Ascending aorta (tissue), 2 donors: Measurements from ENCODE around the gene PACC1. TPM values are rescaled to one million over a fixed set of nuclear protein-coding genes. Genes with fewer than 3 reads are reported as not detected.
A peak's percentile ranks its signal among the peaks of the same experiment; 100 is the strongest.

Experiments
- DNase-seq, 2 donors: peaks; one replicate each; pipeline ENCODE4 v3.0.0-alpha.2; 2019; ENCODE audit warnings: low spot score in 2 of 2
- H3K27ac ChIP-seq, 2 donors: fragments of 200-600 bp; sonication (generic); one replicate each; pipeline ENCODE4 v1.5.1; 2016 to 2017; ENCODE audit warnings: mild to moderate bottlenecking in 1 of 2
- H3K27me3 ChIP-seq: fragments of 200-600 bp; sonication (generic); one replicate; pipeline ENCODE4 v1.5.1; 2017
- H3K36me3 ChIP-seq, 2 donors: fragments of 200-600 bp; sonication (generic); one replicate each; pipeline ENCODE4 v1.5.1; 2016
- H3K4me1 ChIP-seq, 2 donors: fragments of 200-600 bp; sonication (generic); one replicate each; pipeline ENCODE4 v1.5.1; 2016 to 2017; ENCODE audit warnings: mild to moderate bottlenecking in 1 of 2
- H3K4me3 ChIP-seq, 2 donors: fragments of 200-600 bp; sonication (generic); one replicate each; pipeline ENCODE4 v1.5.1; 2016 to 2017; ENCODE audit warnings: mild to moderate bottlenecking in 1 of 2
- H3K9me3 ChIP-seq, 2 donors: fragments of 200-600 bp; sonication (generic); one replicate each; pipeline ENCODE4 v1.5.1; 2016
- CTCF ChIP-seq, 3 experiments: fragments of 200-600 bp in 2 of 3; fragments of 450-650 bp in 1 of 3; sonication (generic) in 2 of 3; IDR thresholded peaks; one replicate each; pipeline ENCODE4 v1.5.1; 2016 to 2019; ENCODE audit warnings: antibody characterized with exemption in 3 of 3, mild to moderate bottlenecking in 1 of 3, moderate library complexity in 1 of 3
- intact Hi-C: fragments of 100-400 bp; cut with DNase I; formaldehyde crosslinking; loops from one replicate; pipeline ENCODE4 v1.15.1; 2023
- total RNA-seq: library from RNA; depleted of rRNA; stranded (reverse); fragments of >200 nt; gene quantifications from one replicate; pipeline ENCODE4 v1.1.0, GENCODE V29; 2016

The PACC1 gene
- total RNA-seq, 1 donor from 2014 or later, result 0.85 TPM

GRCh38 chr1:212458817-212459216 is 44.1 kb upstream of the PACC1 start:
- Histone ChIP-seq H3K27me3 (no peaks in the 10 kb centered on the region), H3K4me1 (peaks cover 4 to 7% of the 10 kb centered on the region in 2 donors), H3K27ac (no peak overlapping the region), H3K36me3 (no peaks in the 10 kb centered on the region), H3K4me3 (no peak overlapping the region), H3K9me3 (no peaks in the 10 kb centered on the region)
- no peak for DNase-seq
- TF ChIP-seq CTCF (IDR thresholded peaks at IDR 0.05), result no peak
- intact Hi-C loops, result loop anchor here (10.0 kb wide), 3 partner anchors 396 to 624 kb away; partner anchors contain the start of genes ANGEL2, FLVCR1 and LPGAT1

GRCh38 chr1:212457740-212458338 is 43.2 kb upstream of the PACC1 start:
- Histone ChIP-seq H3K27me3 (no peaks in the 10 kb centered on the region), H3K36me3 (no peaks in the 10 kb centered on the region), H3K9me3 (no peaks in the 10 kb centered on the region), H3K27ac (no peak overlapping the region), H3K4me1 (peaks cover 9 to 16% of the 10 kb centered on the region in 2 donors), H3K4me3 (no peak overlapping the region)
- peak; percentile 19 to 48 (median 31) for TF ChIP-seq CTCF (IDR thresholded peaks at IDR 0.05)
- intact Hi-C loops, result loop anchor here (2.0 to 10.0 kb wide), 5 partner anchors 89 to 623 kb away; partner anchors contain the start of genes ANGEL2, FLVCR1 and LPGAT1
- no peak for DNase-seq

GRCh38 chr1:212455803-212456528 is 41.3 kb upstream of the PACC1 start:
- peak overlapping the region; percentile 43 to 78 for H3K27ac ChIP-seq
- H3K27me3 ChIP-seq, result no peaks in the 10 kb centered on the region
- peak; percentile 94 to 98 (median 94) for TF ChIP-seq CTCF (IDR thresholded peaks at IDR 0.05)
- intact Hi-C loops, result loop anchor here (1.0 to 10.0 kb wide), 6 partner anchors 87 to 621 kb away; partner anchors contain the start of genes ANGEL2, FLVCR1 and LPGAT1
- H3K36me3 ChIP-seq, result no peaks in the 10 kb centered on the region
- peak; percentile 55 to 96 for DNase-seq
- no peaks in the 10 kb centered on the region for H3K9me3 ChIP-seq
- peaks cover 13 to 24% of the 10 kb centered on the region in 2 donors for H3K4me1 ChIP-seq
- H3K4me3 ChIP-seq, result peak overlapping the region in 1 of 2 donors; percentile 31

GRCh38 chr1:212455401-212455800 is 40.7 kb upstream of the PACC1 start:
- intact Hi-C loops, result loop anchor here (10.0 kb wide), 3 partner anchors 399 to 621 kb away; partner anchors contain the start of genes ANGEL2, FLVCR1 and LPGAT1
- no peaks in the 10 kb centered on the region for H3K27me3 ChIP-seq
- no peaks in the 10 kb centered on the region for H3K36me3 ChIP-seq
- H3K4me1 ChIP-seq, result peaks cover 15 to 24% of the 10 kb centered on the region in 2 donors
- no peak for TF ChIP-seq CTCF (IDR thresholded peaks at IDR 0.05)
- no peak overlapping the region for H3K4me3 ChIP-seq
- DNase-seq, result no peak
- H3K27ac ChIP-seq, result no peak overlapping the region
- no peaks in the 10 kb centered on the region for H3K9me3 ChIP-seq

GRCh38 chr1:212454741-212455140 is 40.1 kb upstream of the PACC1 start:
- Histone ChIP-seq H3K4me3 (no peak overlapping the region), H3K9me3 (no peaks in the 10 kb centered on the region), H3K36me3 (no peaks in the 10 kb centered on the region), H3K27me3 (no peaks in the 10 kb centered on the region), H3K4me1 (peaks cover 19 to 24% of the 10 kb centered on the region in 2 donors), H3K27ac (peak overlapping the region in 1 of 2 donors; percentile 26)
- intact Hi-C loops, result loop anchor here (5.0 to 10.0 kb wide), 4 partner anchors 152 to 620 kb away; partner anchors contain the start of genes ANGEL2, FLVCR1 and LPGAT1
- DNase-seq, result no peak
- no peak for TF ChIP-seq CTCF (IDR thresholded peaks at IDR 0.05)
